ENCODE results near the gene MMP20.

MMP20 gene

GRCh38 chr11:102551169-102551781, 73.9 kb downstream of the MMP20 start:
- no peak overlapping the region for H3K4me3 ChIP-seq (ENCODE audit: insufficient read depth in 1 of 2, low read depth in 1 of 2, low read length in 2 of 2)
- no peak overlapping the region for H3K23ac ChIP-seq (ENCODE audit: low read length in 2 of 2)
- H2BK5ac ChIP-seq (ENCODE audit: low read depth, low read length, poor library complexity, severe bottlenecking), result no peak overlapping the region
- no peak overlapping the region for H4K8ac ChIP-seq (ENCODE audit: low read length)
- H3K4me1 ChIP-seq (ENCODE audit: control insufficient read depth, insufficient read depth, low read depth, low read length), result peaks cover 2% of the 10 kb centered on the region
- H2AFZ ChIP-seq (ENCODE audit: low read depth, low read length), result no peak overlapping the region
- no peaks in the 10 kb centered on the region for H3K9me3 ChIP-seq (ENCODE audit: control insufficient read depth, low read length)
- no peak overlapping the region for H3K4ac ChIP-seq (ENCODE audit: low read depth in 1 of 2, low read length in 2 of 2)
- DNase-seq, result no peak
- H2BK120ac ChIP-seq (ENCODE audit: low read depth, low read length), result no peak overlapping the region
- H3K18ac ChIP-seq (ENCODE audit: low read depth in 1 of 2, low read length in 2 of 2), result no peak overlapping the region
- no peak overlapping the region for H4K91ac ChIP-seq (ENCODE audit: low read length)
- 82% methylated on average over 6 of the region's 6 CpGs for WGBS
- no peak overlapping the region for H2AK5ac ChIP-seq (ENCODE audit: low read length, severe bottlenecking)
- no peaks in the 10 kb centered on the region for H3K79me1 ChIP-seq (replicated peaks; ENCODE audit: low read length, poor library complexity, severe bottlenecking)
- H3K4me2 ChIP-seq (ENCODE audit: low read length, poor library complexity, severe bottlenecking), result no peak overlapping the region
- no peak overlapping the region for H2BK15ac ChIP-seq (ENCODE audit: low read depth, poor library complexity, severe bottlenecking)
- no peak overlapping the region for H3K14ac ChIP-seq (ENCODE audit: low read length in 2 of 2)
- no peak overlapping the region for H3K9ac ChIP-seq (ENCODE audit: low read length)
- H2BK12ac ChIP-seq (ENCODE audit: low read length in 2 of 2), result no peak overlapping the region
- no peak overlapping the region for H3K27ac ChIP-seq (ENCODE audit: low read length, poor library complexity, severe bottlenecking)
- H3K27me3 ChIP-seq (ENCODE audit: control insufficient read depth in 1 of 2, insufficient read depth in 1 of 2, low read length in 2 of 2), result no peaks in the 10 kb centered on the region
- no peaks in the 10 kb centered on the region for H3K36me3 ChIP-seq (ENCODE audit: control insufficient read depth in 1 of 2, insufficient read depth in 2 of 2, low read depth in 1 of 2, low read length in 2 of 2)

- no peak overlapping the region for H3K4me3 ChIP-seq (ENCODE audit: insufficient read depth in 1 of 2, low read depth in 1 of 2, low read length in 2 of 2)
- no peaks in the 10 kb centered on the region for H3K36me3 ChIP-seq (ENCODE audit: control insufficient read depth in 1 of 2, insufficient read depth in 2 of 2, low read depth in 1 of 2, low read length in 2 of 2)
- DNase-seq, result no peak
- no peak overlapping the region for H2BK120ac ChIP-seq (ENCODE audit: low read depth, low read length)
- no peak overlapping the region for H3K18ac ChIP-seq (ENCODE audit: low read depth in 1 of 2, low read length in 2 of 2)
- H3K79me1 ChIP-seq (replicated peaks; ENCODE audit: low read length, poor library complexity, severe bottlenecking), result no peaks in the 10 kb centered on the region
- H3K23ac ChIP-seq (ENCODE audit: low read length in 2 of 2), result no peak overlapping the region
- H3K27ac ChIP-seq (ENCODE audit: low read length, poor library complexity, severe bottlenecking), result no peak overlapping the region
- no peaks in the 10 kb centered on the region for H3K9me3 ChIP-seq (ENCODE audit: control insufficient read depth, low read length)
- no peak overlapping the region for H2AK5ac ChIP-seq (ENCODE audit: low read length, severe bottlenecking)
- WGBS, result 100% methylated on average over 3 of the region's 3 CpGs
- H3K14ac ChIP-seq (ENCODE audit: low read length in 2 of 2), result no peak overlapping the region
- H3K27me3 ChIP-seq (ENCODE audit: control insufficient read depth in 1 of 2, insufficient read depth in 1 of 2, low read length in 2 of 2), result no peaks in the 10 kb centered on the region
- no peak overlapping the region for H2AFZ ChIP-seq (ENCODE audit: low read depth, low read length)
- no peak overlapping the region for H2BK15ac ChIP-seq (ENCODE audit: low read depth, poor library complexity, severe bottlenecking)
- H4K8ac ChIP-seq (ENCODE audit: low read length), result no peak overlapping the region
- no peak overlapping the region for H3K4me2 ChIP-seq (ENCODE audit: low read length, poor library complexity, severe bottlenecking)
- no peak overlapping the region for H3K4ac ChIP-seq (ENCODE audit: low read depth in 1 of 2, low read length in 2 of 2)
- no peak overlapping the region for H4K91ac ChIP-seq (ENCODE audit: low read length)
- H3K4me1 ChIP-seq (ENCODE audit: control insufficient read depth, insufficient read depth, low read depth, low read length), result peaks cover 4% of the 10 kb centered on the region
- H2BK12ac ChIP-seq (ENCODE audit: low read length in 2 of 2), result peak overlapping the region in 1 of 2 experiments; percentile 19
- no peak overlapping the region for H3K9ac ChIP-seq (ENCODE audit: low read length)
- no peak overlapping the region for H2BK5ac ChIP-seq (ENCODE audit: low read depth, low read length, poor library complexity, severe bottlenecking)
These were observed 78.1 kb downstream of the MMP20 start for GRCh38 chr11:102546923-102547471.

- Histone ChIP-seq H3K4me1 (ENCODE audit: control insufficient read depth, insufficient read depth, low read depth, low read length) (peaks cover 4% of the 10 kb centered on the region), H2AK5ac (ENCODE audit: low read length, severe bottlenecking) (no peak overlapping the region), H3K9me3 (ENCODE audit: control insufficient read depth, low read length) (no peaks in the 10 kb centered on the region), H3K36me3 (ENCODE audit: control insufficient read depth in 1 of 2, insufficient read depth in 2 of 2, low read depth in 1 of 2, low read length in 2 of 2) (no peaks in the 10 kb centered on the region), H2BK5ac (ENCODE audit: low read depth, low read length, poor library complexity, severe bottlenecking) (no peak overlapping the region), H3K27me3 (ENCODE audit: control insufficient read depth in 1 of 2, insufficient read depth in 1 of 2, low read length in 2 of 2) (no peaks in the 10 kb centered on the region), H2BK12ac (ENCODE audit: low read length in 2 of 2) (no peak overlapping the region), H4K91ac (ENCODE audit: low read length) (no peak overlapping the region), H3K14ac (ENCODE audit: low read length in 2 of 2) (no peak overlapping the region), H3K27ac (ENCODE audit: low read length, poor library complexity, severe bottlenecking) (no peak overlapping the region), H3K9ac (ENCODE audit: low read length) (no peak overlapping the region), H2BK120ac (ENCODE audit: low read depth, low read length) (no peak overlapping the region), H3K4me2 (ENCODE audit: low read length, poor library complexity, severe bottlenecking) (no peak overlapping the region), H3K79me1 (replicated peaks; ENCODE audit: low read length, poor library complexity, severe bottlenecking) (no peaks in the 10 kb centered on the region), H3K23ac (ENCODE audit: low read length in 2 of 2) (no peak overlapping the region), H3K4ac (ENCODE audit: low read depth in 1 of 2, low read length in 2 of 2) (no peak overlapping the region), H4K8ac (ENCODE audit: low read length) (no peak overlapping the region), H2BK15ac (ENCODE audit: low read depth, poor library complexity, severe bottlenecking) (no peak overlapping the region), H2AFZ (ENCODE audit: low read depth, low read length) (no peak overlapping the region), H3K4me3 (ENCODE audit: insufficient read depth in 1 of 2, low read depth in 1 of 2, low read length in 2 of 2) (no peak overlapping the region), H3K18ac (ENCODE audit: low read depth in 1 of 2, low read length in 2 of 2) (no peak overlapping the region)
- 93% methylated on average over 2 of the region's 4 CpGs for WGBS
- DNase-seq, result no peak
These were observed 78.7 kb downstream of the MMP20 start for GRCh38 chr11:102546427-102546826.

GRCh38 chr11:102545701-102546100, 79.4 kb downstream of the MMP20 start:
- 90% methylated on average over 4 of the region's 4 CpGs for WGBS
- H3K4me3 ChIP-seq (ENCODE audit: insufficient read depth in 1 of 2, low read depth in 1 of 2, low read length in 2 of 2), result no peak overlapping the region

More at GRCh38 chr11:102545701-102546100, 79.4 kb downstream of the MMP20 start:
- Histone ChIP-seq H2BK5ac (ENCODE audit: low read depth, low read length, poor library complexity, severe bottlenecking) (no peak overlapping the region), H3K36me3 (ENCODE audit: control insufficient read depth in 1 of 2, insufficient read depth in 2 of 2, low read depth in 1 of 2, low read length in 2 of 2) (no peaks in the 10 kb centered on the region), H4K91ac (ENCODE audit: low read length) (no peak overlapping the region), H3K4ac (ENCODE audit: low read depth in 1 of 2, low read length in 2 of 2) (no peak overlapping the region), H2AFZ (ENCODE audit: low read depth, low read length) (no peak overlapping the region), H3K23ac (ENCODE audit: low read length in 2 of 2) (no peak overlapping the region), H3K4me2 (ENCODE audit: low read length, poor library complexity, severe bottlenecking) (no peak overlapping the region), H2BK12ac (ENCODE audit: low read length in 2 of 2) (no peak overlapping the region), H3K14ac (ENCODE audit: low read length in 2 of 2) (no peak overlapping the region), H3K27ac (ENCODE audit: low read length, poor library complexity, severe bottlenecking) (no peak overlapping the region), H3K9me3 (ENCODE audit: control insufficient read depth, low read length) (no peaks in the 10 kb centered on the region), H3K79me1 (replicated peaks; ENCODE audit: low read length, poor library complexity, severe bottlenecking) (no peaks in the 10 kb centered on the region), H2AK5ac (ENCODE audit: low read length, severe bottlenecking) (no peak overlapping the region), H3K18ac (ENCODE audit: low read depth in 1 of 2, low read length in 2 of 2) (no peak overlapping the region), H2BK120ac (ENCODE audit: low read depth, low read length) (no peak overlapping the region), H3K27me3 (ENCODE audit: control insufficient read depth in 1 of 2, insufficient read depth in 1 of 2, low read length in 2 of 2) (no peaks in the 10 kb centered on the region), H2BK15ac (ENCODE audit: low read depth, poor library complexity, severe bottlenecking) (no peak overlapping the region), H3K4me1 (ENCODE audit: control insufficient read depth, insufficient read depth, low read depth, low read length) (peaks cover 4% of the 10 kb centered on the region), H3K9ac (ENCODE audit: low read length) (no peak overlapping the region), H4K8ac (ENCODE audit: low read length) (no peak overlapping the region)
- DNase-seq, result no peak

Data from mesenchymal stem cell (in vitro differentiated cells and primary cell).